ENCODE results near the gene LUC7L3. TPM values are rescaled to one million over a fixed set of nuclear protein-coding genes. Genes with fewer than 3 reads are reported as not detected.

The LUC7L3 gene
- total and polyA plus RNA-seq, 10 of the 15 experiments (the other 5 are each of a cell fraction or from before 2014, with no cell fraction given) = 51.3 to 176 (median 149) TPM

- Histone ChIP-seq H3K36me3 (ENCODE audit: control insufficient read depth in 2 of 2, insufficient read depth in 2 of 2, low read length in 1 of 2) (no peaks in the 10 kb centered on the region), H2AFZ (ENCODE audit: control insufficient read depth, low read depth, low read length) (no peak overlapping the region), H3K79me2 (ENCODE audit: control insufficient read depth, insufficient read depth, low read length) (no peaks in the 10 kb centered on the region), H3K27ac (ENCODE audit: control insufficient read depth, insufficient read depth) (no peak overlapping the region), H3K9ac (ENCODE audit: control insufficient read depth, insufficient read depth, low read length) (no peak overlapping the region), H4K20me1 (ENCODE audit: control insufficient read depth, insufficient read depth) (no peaks in the 10 kb centered on the region), H3K9me3 (replicated peaks; ENCODE audit: control insufficient read depth, insufficient read depth, low read length) (no peaks in the 10 kb centered on the region), H3K4me1 (ENCODE audit: control insufficient read depth, insufficient read depth, low read length) (no peaks in the 10 kb centered on the region), H3K4me2 (ENCODE audit: control insufficient read depth, insufficient read depth) (no peak overlapping the region), H3K4me3 (no peak overlapping the region), H3K27me3 (replicated peaks in 1 of 2; ENCODE audit: control insufficient read depth in 2 of 2, insufficient read depth in 2 of 2, low read length in 1 of 2) (no peaks in the 10 kb centered on the region; a peak in 1 of 4 replicates)
- no peak for TF ChIP-seq YY1 (IDR thresholded peaks at IDR 0.05; ENCODE audit: low read depth, low read length)
- TF ChIP-seq HDGF (IDR thresholded peaks at IDR 0.05) = no peak
- TF ChIP-seq PKNOX1 (IDR thresholded peaks at IDR 0.05) = no peak
- TF ChIP-seq ZNF217 (IDR thresholded peaks at IDR 0.05) = no peak
- TF ChIP-seq MYC (IDR thresholded peaks at IDR 0.05; ENCODE audit: insufficient read depth, insufficient read length, insufficient replicate concordance, low read length, severe bottlenecking) = no peak
- TF ChIP-seq RFX5 (IDR thresholded peaks at IDR 0.05; ENCODE audit: low read depth, low read length) = no peak
- no peak for TF ChIP-seq PAX5 (IDR thresholded peaks at IDR 0.05; ENCODE audit: borderline replicate concordance, low read depth, low read length)
- no peak for TF ChIP-seq CEBPB (IDR thresholded peaks at IDR 0.05; ENCODE audit: borderline replicate concordance in 1 of 2, low read depth in 2 of 2, low read length in 2 of 2)
- TF ChIP-seq NBN (IDR thresholded peaks at IDR 0.05) = no peak
- TF ChIP-seq ETV6 (conservative IDR thresholded peaks at IDR 0.05 in 1 of 2, IDR thresholded peaks at IDR 0.05 in 1 of 2; ENCODE audit: borderline replicate concordance in 1 of 2, low read depth in 1 of 2) = no peak
- TF ChIP-seq NRF1 (conservative IDR thresholded peaks at IDR 0.05; ENCODE audit: low read depth, low read length) = no peak
- TF ChIP-seq SMC3 (IDR thresholded peaks at IDR 0.05; ENCODE audit: borderline replicate concordance, low read length) = no peak
- no peak for TF ChIP-seq RCOR1 (conservative IDR thresholded peaks at IDR 0.05; ENCODE audit: low read depth, low read length)
- TF ChIP-seq, protein P1, sequence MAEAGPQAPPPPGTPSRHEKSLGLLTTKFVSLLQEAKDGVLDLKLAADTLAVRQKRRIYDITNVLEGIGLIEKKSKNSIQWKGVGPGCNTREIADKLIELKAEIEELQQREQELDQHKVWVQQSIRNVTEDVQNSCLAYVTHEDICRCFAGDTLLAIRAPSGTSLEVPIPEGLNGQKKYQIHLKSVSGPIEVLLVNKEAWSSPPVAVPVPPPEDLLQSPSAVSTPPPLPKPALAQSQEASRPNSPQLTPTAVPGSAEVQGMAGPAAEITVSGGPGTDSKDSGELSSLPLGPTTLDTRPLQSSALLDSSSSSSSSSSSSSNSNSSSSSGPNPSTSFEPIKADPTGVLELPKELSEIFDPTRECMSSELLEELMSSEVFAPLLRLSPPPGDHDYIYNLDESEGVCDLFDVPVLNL (IDR thresholded peaks at IDR 0.05; ENCODE audit: low read depth, low read length) = no peak
- TF ChIP-seq, protein P2, sequence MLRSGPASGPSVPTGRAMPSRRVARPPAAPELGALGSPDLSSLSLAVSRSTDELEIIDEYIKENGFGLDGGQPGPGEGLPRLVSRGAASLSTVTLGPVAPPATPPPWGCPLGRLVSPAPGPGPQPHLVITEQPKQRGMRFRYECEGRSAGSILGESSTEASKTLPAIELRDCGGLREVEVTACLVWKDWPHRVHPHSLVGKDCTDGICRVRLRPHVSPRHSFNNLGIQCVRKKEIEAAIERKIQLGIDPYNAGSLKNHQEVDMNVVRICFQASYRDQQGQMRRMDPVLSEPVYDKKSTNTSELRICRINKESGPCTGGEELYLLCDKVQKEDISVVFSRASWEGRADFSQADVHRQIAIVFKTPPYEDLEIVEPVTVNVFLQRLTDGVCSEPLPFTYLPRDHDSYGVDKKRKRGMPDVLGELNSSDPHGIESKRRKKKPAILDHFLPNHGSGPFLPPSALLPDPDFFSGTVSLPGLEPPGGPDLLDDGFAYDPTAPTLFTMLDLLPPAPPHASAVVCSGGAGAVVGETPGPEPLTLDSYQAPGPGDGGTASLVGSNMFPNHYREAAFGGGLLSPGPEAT (IDR thresholded peaks at IDR 0.05; ENCODE audit: low read depth) = no peak
- TF ChIP-seq, protein P3, sequence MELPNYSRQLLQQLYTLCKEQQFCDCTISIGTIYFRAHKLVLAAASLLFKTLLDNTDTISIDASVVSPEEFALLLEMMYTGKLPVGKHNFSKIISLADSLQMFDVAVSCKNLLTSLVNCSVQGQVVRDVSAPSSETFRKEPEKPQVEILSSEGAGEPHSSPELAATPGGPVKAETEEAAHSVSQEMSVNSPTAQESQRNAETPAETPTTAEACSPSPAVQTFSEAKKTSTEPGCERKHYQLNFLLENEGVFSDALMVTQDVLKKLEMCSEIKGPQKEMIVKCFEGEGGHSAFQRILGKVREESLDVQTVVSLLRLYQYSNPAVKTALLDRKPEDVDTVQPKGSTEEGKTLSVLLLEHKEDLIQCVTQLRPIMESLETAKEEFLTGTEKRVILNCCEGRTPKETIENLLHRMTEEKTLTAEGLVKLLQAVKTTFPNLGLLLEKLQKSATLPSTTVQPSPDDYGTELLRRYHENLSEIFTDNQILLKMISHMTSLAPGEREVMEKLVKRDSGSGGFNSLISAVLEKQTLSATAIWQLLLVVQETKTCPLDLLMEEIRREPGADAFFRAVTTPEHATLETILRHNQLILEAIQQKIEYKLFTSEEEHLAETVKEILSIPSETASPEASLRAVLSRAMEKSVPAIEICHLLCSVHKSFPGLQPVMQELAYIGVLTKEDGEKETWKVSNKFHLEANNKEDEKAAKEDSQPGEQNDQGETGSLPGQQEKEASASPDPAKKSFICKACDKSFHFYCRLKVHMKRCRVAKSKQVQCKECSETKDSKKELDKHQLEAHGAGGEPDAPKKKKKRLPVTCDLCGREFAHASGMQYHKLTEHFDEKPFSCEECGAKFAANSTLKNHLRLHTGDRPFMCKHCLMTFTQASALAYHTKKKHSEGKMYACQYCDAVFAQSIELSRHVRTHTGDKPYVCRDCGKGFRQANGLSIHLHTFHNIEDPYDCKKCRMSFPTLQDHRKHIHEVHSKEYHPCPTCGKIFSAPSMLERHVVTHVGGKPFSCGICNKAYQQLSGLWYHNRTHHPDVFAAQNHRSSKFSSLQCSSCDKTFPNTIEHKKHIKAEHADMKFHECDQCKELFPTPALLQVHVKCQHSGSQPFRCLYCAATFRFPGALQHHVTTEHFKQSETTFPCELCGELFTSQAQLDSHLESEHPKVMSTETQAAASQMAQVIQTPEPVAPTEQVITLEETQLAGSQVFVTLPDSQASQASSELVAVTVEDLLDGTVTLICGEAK (IDR thresholded peaks at IDR 0.05; ENCODE audit: borderline replicate concordance) = no peak
- no peak for DNase-seq (ENCODE audit: low read depth, low spot score)
- BruUV-seq (replicated peaks) = no TSS peak
- FAIRE-seq = no peak
- POLR2A ChIA-PET = interaction anchor here (0.5 to 1.1 kb wide), 2 partner anchors 28 to 63 kb away, joined by 3 to 6 read pairs; no protein-coding TSS in a partner anchor
- ATAC-seq = no peak
- intact Hi-C loops (cut with micrococcal nuclease; ENCODE audit: unreplicated experiment) (no loop called here), in situ Hi-C loops (cut with MboI) (no loop called here)
- SMC1A ChIA-PET (ENCODE audit: uncharacterized antibody, unreplicated experiment) = no interaction called here
- 67% methylated on average over 14 of the region's 14 CpGs for WGBS (ENCODE audit: insufficient coverage, insufficient replicate concordance, low lambda C conversion rate, missing lambda C conversion rate)
- CTCF ChIA-PET = interaction anchor here (1.5 kb wide), 1 partner anchor 10 kb away, joined by 4 read pairs; no protein-coding TSS in a partner anchor
- RAD21 ChIA-PET (ENCODE audit: unreplicated experiment) = no interaction called here
Observed at GRCh38 chr17:50686494-50687199, 32.8 kb upstream of the LUC7L3 start.

Measured in GM12878 (cell line).